DMS114 treated with DMSO at 0.1 percent for 48 hours (cell line): Measurements from ENCODE around the gene ACTA1.
"Not testable (repeated sequence)": the region's sequence is repeated elsewhere in the genome, so short reads cannot be mapped to it uniquely, and the experiment has no call there.

Experiments used
- DNase-seq: peaks from one replicate; lab custom pipeline; 2025; ENCODE audit not compliant: unreplicated experiment; lab: John Stamatoyannopoulos, UW

Gene ACTA1

DNA sequence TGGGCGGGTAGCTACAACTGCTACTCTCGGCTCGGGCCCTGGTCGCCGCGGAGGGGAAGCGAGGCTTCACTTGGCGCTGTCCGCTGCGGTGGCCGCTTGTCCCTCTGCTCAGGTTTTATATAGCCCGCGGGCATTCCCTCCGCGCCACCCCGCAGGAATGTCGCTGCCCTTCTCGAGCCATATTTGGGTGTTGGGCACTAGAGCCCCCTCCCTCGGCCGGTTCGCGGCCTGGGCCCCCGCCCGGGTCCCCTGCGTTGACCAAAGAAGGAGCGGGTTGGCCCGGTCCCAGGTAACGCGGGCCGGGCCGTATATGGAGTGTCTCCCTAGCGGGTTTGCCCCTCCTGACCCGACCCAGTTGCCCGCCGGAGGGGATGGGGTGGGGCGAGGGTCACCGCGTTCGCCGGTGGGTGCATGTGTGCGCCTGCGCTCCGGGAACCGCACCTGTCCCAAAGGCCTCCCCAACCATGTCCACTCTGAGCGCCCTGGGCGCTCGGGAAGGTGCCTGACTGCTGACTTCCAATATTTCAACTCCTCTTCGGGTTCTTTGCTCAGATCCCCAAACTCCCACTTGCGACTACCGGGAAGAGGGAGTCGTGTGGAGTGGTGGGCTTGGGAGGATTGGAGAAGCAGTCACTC is at the start of gene ACTA1:
Gene ACTA1, minus strand, starts transcription at position 90 of the 636 bp plus-strand sequence. CDS start 979 bp downstream, outside the sequence.
- DNase-seq: no peak

DNA sequence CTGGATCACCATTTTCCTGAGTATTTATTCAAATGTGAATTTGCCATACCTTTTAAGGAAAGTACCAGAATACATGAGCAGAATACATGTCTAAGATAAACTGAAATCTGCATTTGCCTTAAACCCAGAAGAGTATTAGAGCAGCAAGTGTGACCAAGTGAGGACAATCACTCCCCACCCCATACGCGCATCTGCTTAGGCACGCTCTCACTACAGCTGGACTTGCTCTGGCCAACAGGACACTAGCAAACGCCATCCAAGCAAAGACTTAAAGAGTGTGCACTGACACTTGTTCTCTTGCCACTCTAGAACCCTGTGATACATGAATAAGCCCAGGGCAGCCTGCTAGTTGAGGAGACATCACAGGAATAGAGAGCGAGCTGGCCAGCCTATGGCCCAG is 48.6 kb upstream of the ACTA1 start:
- DNase-seq: no peak

DNA sequence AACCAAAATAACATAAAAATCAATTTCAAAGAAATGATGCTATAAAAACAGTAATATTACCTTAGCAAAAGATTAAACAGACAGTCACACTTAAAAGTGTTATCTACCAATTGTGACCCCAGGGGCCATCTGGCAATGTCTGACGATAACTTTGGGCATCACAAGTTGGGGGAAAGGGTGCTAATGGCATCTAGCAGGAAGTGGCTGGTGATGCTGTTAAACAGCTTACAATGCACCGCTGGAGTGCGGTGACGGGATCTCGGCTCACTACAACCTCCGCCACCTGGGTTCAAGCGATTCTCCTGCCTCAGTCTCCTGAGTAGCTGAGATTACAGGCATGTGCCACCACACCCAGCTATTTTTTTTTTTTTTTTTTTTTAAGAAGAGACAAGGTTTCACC is 46.6 kb upstream of the ACTA1 start:
- no peak for DNase-seq

DNA sequence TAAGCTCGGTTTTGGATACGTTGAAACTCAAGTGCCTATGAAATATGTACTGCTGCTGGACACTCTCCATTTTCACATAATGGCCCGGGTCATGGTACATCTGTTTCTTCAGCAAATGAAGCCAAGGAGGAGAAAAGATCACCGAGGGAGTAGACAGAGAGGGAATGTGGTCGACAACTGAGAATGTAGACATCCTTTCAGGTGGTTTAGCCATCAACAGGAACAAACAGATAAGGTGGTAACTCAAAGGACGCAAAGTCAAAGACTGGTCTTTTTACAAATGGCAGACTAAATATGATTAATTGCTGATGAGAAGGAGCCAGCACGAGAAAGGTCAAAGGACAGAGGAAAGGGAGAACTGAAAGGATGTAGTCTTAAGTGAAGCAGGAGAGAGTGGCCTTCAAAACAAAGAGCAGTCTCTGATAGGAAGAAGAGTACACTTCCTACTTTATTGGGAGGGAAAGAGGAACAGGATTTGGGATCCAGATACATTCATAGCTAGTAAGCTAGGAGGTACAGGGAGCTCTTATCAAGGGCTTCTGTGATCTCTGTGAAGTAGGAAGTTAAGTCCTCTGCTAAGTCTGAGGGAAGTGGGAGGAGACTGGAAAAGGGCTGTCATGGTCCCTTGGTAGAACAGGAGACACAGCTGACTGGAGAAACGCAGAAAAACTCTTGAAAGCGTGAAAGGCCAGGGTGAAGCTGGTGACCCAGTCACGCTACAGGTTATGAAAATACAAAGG is 45.9 kb upstream of the ACTA1 start:
- DNase-seq: no peak

DNA sequence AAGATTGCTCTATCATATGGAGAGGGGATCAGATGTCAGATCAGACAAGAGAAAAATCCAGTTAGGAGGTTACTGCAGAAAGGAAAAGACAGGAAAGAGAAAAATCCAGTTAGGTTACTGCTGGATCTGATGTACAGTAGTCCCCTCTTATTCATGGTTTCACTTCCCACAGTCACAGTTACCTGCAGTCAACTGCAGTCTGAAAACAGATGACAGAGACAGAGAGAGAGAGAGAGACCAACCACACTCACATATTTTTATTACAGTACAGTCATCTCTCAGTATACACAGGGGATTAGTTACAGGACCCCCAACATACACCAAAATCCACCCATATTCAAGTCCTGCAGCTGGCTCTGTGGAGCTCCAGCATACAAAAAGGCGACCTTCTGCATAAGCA is 45.0 kb upstream of the ACTA1 start:
- DNase-seq: no peak

DNA sequence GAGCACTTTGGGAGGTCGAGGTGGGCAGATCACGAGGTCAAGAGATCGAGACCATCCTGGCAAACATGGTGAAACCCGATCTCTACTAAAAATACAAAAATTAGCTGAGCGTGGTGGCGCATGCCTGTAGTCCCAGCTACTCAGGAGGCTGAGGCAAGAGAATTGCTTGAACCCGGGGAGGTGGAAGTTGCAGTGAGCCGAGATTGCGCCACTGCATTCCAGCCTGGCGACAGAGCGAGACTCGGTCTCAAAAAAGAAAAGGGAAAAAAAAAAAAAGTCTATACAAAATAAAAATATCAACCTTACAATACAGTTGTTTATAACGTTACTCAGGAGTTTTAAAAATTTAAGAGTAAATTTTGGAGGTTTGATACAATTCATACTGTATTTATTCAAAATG is 42.0 kb upstream of the ACTA1 start:
- DNase-seq: not testable (repeated sequence)

DNA sequence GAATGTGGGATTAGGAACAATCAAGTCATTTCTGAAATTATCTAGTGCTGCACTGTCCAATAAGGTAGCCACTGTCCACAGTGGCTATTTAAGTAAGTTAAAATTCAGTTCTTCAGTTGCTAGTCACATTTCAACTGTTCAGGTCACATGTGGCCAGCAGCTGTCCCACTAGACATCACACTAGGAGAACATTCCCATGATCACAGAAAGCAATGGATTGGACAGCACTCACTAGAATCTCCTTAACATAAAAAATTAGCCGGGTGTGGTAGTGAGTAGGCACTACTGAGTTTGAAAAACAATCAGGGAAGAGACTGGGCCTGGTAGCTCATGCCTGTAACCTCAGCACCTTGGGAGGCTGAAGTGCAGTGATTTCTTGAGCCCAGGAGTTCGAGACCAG is 40.6 kb upstream of the ACTA1 start:
- DNase-seq: no peak

DNA sequence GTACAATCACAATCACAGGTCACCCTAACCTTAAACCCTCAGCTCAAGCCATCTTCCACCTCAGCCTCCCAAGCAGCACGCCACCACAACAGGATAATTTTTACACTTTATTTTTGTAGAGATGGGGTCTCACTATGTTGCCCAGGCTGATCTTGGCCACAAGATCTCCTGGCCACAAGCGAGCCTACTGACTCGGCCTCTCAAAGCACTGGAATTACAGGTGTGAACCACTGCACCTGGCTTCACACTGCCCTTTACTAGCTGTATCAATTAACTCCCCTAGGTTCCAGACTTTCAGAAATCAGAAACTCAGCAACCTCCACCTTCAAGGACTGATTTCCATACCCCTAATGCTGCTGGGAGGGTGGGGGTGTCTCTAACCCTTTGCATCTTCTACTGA is 37.3 kb upstream of the ACTA1 start:
- DNase-seq: no peak

DNA sequence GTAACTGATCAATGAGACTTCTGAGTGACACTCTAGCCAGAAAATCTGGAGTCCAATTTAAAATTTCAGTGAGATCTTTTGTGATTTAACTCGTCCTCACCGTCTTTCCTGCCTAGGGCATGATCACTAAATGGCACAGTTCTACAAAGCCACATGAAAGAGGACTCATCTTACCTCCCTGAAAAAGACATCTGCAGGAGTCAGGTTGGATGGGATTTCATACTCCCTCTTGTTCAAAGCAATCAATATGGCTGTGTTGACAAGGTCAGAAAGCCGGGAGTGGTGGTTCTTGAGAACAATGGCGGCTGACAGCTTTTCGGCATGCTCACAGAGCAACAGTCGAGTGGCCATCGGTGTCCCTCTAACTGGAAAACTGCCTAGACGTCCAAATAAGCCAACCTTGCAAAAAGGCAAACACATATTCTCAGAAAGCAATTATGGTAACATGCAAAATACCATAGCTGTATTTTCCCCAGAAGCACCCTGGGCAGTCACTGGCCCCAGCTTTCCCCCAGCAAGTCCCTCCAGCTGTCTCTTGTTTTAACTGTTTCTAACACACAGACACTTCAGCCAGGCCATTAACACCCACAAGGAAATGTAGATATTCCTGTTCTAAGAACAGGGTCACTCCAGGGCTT is 36.6 kb upstream of the ACTA1 start:
- DNase-seq: no peak

DNA sequence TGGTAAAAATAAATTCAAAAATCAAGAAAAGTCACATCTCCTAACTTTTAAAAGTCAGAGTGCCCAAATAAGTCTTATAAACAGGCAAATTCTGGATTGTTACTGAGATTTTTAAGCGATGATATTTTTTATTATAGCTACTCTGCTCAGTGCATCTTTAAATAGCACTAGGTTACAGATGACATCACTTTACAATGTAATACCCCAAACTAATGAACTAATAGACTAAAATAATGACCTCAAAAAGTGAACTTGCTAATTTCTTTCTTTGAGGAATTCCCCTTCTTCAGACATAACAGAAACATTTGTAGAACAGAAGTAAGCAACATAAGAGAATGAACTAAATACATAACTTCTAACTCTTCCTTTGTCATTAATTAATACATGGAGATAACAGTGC is 33.0 kb upstream of the ACTA1 start:
- DNase-seq: no peak

DNA sequence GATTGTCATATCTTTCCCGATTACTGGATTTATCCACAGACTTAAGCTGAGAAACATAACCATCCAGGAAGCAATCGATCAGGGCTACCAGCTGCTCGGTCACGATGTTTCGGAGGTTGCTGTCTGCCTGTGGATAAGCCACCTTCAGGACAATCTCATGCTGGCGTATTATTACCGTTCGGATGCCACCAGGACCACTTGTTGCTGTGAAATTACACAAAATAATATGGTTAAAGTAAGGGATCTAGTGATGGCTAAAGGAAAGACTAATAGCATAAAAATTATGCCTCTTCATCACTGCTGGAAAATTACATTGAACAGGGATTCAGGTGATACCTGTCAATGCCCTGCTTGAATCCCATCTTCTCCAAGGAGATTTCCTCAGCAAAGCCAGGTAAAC is 30.8 kb upstream of the ACTA1 start:
- no peak for DNase-seq

DNA sequence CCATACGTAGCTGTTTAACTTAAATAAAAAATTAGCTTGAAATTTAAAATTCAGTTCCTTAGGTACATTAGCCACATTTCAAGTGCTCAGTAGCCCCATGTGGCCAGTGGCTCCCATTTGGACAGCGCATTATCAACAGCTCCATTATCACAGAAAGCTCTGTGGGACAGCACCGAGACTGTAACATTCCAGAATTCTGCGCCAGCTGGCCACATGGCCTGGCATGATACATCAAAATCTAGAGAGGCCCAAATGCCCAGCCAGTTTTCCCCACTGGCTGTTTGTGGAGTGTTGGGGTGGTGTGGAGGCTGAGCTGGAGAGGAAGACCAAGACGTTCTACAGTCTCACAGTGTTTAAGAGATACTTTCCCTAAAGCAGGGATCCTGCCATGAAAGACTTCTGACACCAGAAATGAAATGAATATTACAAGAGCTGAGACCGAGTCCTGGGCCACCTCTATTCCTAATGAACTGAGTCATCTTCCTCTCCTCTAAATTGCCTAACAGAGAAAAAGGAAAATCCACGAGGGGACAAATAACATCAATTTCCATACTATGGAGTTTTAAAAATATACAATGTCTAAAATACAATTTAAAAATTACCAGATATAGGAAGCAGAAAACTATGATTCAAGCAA is 27.3 kb upstream of the ACTA1 start:
- DNase-seq: no peak

DNA sequence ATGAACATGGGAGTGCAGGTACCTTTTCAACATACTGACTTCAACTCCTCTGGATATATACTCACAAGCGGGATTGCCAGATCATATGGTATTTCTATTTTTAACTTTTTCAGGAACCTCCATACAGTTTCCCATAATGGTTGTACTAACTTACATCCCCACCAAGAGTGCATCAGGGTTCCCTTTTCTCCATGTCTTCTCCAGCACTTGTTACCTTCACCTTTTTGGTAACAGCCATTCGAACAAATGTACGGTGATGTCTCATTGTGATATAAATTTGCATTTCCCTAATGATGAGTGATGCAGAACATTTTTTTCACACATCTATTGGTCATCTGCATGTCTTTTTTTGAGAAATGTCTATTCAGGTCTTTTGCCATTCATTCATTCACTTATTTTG is 25.9 kb upstream of the ACTA1 start:
- no peak for DNase-seq

DNA sequence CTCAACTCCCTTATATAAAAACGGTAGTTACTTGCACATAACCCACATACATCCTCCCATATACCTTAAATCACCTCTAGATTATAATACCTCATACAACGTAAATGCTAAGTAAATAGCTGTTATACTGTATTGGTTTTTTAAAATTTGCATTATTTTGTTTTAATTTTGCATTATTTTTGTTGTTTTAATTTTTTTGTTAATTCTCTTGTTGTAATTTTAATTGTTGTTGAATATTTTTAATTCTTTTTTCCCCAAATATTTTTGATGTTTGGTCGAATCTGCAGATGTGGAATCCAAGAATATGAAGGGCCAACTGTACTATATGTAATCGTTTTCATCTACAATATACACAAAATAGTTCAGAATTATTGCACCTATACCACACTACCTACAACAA is 23.5 kb upstream of the ACTA1 start:
- no peak for DNase-seq

DNA sequence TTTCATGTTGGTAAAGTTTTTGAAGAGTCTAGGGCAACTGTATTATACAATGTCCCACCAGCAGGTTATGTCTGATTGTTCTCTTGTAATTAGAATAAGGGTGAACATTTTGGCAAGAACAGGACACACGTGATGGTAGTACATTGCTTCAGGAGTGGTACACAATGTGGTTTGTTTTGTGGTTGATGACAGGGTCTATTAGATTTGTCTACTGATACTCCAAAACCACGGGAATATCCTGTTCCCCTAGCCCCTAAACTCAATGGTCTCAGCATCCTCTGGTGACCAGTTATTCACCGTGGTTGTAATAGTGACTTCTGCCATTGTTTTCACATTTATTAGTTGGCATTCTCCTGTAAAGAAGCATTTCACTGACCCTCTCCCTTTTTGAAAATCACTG is 22.1 kb upstream of the ACTA1 start:
- no peak for DNase-seq

DNA sequence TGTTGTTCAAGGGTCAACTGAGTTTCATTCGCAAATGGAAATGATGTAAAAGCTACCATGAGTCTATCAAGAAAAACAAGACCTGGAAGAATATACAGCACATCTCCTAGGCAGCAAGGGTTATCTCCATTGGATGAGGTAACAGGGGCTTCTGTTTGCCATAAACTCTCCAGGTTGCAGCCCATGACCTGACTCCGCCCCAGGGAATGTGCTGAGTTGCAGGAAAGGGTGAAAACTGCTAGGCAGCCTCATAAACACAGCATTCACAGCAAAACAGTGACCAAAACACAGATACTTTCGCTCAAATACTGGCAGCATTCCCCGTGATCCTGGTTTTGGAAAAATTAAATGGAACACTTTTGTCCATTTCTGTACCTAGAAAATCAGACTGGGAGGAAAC is 20.2 kb upstream of the ACTA1 start:
- DNase-seq: no peak

DNA sequence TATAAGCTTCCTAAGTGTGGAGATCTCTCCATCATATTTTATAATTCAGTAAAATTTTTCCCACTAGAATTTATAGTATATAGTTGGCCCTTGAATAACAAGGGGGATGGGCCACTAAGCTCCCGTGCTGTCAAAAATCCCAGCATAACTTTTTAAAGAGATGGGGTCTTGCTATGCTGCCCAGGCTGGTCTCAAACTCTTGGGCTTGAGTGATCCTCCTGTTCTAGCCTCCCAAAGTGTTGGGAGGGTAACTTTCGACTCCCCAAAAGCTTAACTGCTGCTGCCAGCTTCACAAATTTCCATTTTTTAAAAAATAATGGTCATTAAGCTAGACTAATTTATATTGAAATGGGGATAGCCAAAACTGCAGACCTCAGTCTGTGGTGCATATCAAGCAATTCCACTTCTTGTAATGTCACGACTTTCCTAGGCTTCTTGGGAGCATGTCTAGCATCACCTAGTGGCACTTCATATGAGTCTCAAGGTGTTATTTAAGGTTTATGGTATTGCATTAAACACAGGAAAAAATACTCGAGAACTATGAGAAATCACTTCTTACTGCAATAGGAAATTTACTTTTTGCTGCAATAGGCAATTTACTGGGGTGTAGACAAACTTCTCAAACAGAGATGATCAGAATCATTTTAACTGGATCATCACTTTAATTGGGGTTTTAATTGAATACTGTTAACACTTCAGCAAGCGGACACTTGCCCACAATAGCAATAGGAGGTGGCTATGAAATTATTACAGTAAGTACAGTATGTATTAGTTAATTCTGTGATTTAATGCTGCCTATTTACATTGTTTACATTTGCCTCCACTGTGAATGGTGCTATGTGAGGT is 19.3 kb upstream of the ACTA1 start:
- no peak for DNase-seq

DNA sequence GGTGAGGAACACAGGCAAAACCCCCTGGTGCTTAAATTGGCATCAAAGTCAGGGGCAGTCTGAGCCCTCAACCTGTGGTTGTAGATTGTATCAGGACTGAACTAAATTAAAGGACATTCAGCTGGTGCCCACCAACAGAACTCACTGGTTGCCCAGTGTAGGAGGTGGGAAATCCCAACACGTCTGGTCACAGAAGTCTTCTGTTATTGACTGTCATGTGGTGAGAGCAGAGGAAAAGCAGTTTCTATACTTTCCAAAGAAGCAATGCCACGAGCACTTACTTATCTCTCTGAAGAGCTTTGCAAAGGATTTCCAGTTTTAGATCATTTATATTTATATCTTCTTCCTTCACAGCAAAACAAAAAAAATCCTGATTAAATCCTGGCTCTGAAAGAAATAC is 15.0 kb upstream of the ACTA1 start:
- no peak for DNase-seq

DNA sequence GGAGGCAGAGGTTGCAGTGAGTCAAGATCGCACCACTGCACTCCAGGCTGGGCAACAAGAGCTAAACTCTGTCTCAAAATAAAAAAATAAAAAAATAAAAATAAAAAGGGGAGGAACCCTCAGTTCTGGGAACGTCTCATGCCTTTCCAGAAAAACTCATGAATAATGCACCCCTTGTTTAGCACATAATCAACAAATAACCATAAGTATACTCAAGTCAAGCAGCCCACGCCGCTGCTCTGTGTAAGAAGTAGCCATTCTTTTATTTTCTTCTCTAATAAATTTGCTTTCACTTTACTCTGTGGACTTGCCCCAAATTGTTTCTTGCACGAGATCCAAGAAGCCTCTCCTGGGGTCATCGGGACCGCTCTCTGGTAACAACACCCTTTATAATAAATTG is 14.5 kb upstream of the ACTA1 start:
- DNase-seq: no peak

DNA sequence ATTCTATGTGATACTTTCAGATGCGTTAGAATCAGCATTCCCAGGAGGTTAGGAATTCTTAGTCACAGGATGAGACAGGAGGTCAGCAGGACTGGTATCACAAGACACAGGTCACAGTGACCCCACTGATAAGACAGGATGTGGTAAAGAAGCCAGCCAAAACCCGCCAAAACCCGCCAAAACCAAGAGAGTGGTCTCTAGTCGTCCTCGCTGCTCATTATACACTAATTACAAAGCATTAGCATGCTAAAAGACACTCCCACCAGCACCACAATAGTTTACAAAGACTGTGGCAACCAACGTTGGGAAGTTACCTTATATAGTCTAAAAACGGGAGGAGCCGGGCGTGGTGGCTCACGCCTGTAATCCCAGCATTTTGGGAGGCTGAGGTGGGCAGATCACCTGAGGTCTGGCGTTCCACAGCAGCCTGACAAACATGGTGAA is 13.9 kb upstream of the ACTA1 start:
- no peak for DNase-seq

DNA sequence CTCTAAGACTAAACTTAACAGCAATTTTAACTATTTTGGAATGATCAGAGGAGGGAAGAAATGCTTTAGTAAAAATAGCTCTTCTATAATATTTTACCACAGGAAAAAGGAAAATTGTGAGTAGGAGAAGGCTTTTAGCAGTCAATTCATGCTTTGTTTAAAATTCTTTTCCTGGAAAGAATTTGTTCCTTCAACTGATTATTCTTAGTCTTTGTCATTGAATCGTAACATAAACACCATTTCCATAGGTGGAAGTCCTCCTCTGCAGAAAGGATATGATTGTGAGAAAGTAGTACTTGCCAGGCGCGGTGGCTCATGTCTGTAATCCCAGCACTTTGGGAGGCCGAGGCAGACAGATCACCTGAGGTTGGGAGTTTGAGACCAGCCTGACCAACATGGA is 11.9 kb upstream of the ACTA1 start:
- no peak for DNase-seq
